Measurements from ENCODE around the gene FHIP1A. TPM values are rescaled to one million over a fixed set of nuclear protein-coding genes. Genes with fewer than 3 reads are reported as not detected.

Gene FHIP1A
- total RNA-seq, 2 donors from 2014 or later = 31.5 to 33.4 TPM

- Histone ChIP-seq H3K36me3 (no peaks in the 10 kb centered on the region), H3K4me1 (no peaks in the 10 kb centered on the region), H3K4me3 (peak overlapping the region; percentile 55), H3K9me3 (no peaks in the 10 kb centered on the region), H3K27me3 (no peaks in the 10 kb centered on the region), H3K27ac (peak overlapping the region; percentile 83), H3K9ac (ENCODE audit: low read depth in 2 of 2, low read length in 2 of 2) (peak overlapping the region; percentile 77 to 82)
- intact Hi-C loops (cut with DNase I) = no loop called here
- peak; percentile 77 for DNase-seq
- TF ChIP-seq CTCF (IDR thresholded peaks at IDR 0.05) = no peak
Observed at GRCh38 chr4:151409470-151410313, 716 bp downstream of the FHIP1A start.

- DNase-seq = no peak
- no peak overlapping the region for H3K4me3 ChIP-seq
- H3K9ac ChIP-seq (ENCODE audit: low read depth in 2 of 2, low read length in 2 of 2) = no peak overlapping the region
- H3K9me3 ChIP-seq = no peaks in the 10 kb centered on the region
- H3K4me1 ChIP-seq = no peaks in the 10 kb centered on the region
- intact Hi-C loops (cut with DNase I) = no loop called here
- H3K27me3 ChIP-seq = no peaks in the 10 kb centered on the region
- H3K27ac ChIP-seq = no peak overlapping the region
- no peaks in the 10 kb centered on the region for H3K36me3 ChIP-seq
- no peak for TF ChIP-seq CTCF (IDR thresholded peaks at IDR 0.05)
Observed at GRCh38 chr4:151415978-151416377, 7.0 kb downstream of the FHIP1A start.

DNA sequence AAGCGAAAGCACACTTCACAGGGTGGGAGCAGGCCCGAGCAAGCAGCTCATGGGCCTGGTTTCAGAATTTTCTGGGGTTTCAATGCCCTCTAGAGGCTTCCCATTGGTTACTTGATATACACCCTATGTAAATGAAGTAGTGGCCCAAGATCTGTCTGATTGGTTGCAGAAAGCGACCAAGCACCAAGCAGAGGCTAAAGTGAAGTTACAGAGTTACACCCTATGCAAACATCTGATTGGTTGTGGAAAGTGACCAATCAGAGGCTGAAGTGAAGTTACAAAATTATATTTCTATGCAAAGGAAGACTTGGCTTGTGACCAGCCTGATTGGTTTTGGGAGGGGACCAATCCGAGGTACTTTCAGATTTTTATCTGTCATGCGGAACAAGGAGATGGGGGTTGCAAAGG, 8.2 kb downstream of the FHIP1A start:
- intact Hi-C loops (cut with DNase I) = no loop called here
- no peaks in the 10 kb centered on the region for H3K27me3 ChIP-seq
- no peak overlapping the region for H3K4me3 ChIP-seq
- H3K4me1 ChIP-seq = no peaks in the 10 kb centered on the region
- no peak for DNase-seq
- no peak overlapping the region for H3K27ac ChIP-seq
- H3K9ac ChIP-seq (ENCODE audit: low read depth in 2 of 2, low read length in 2 of 2) = no peak overlapping the region
- no peak for TF ChIP-seq CTCF (IDR thresholded peaks at IDR 0.05)
- H3K9me3 ChIP-seq = no peaks in the 10 kb centered on the region
- H3K36me3 ChIP-seq = no peaks in the 10 kb centered on the region

DNA sequence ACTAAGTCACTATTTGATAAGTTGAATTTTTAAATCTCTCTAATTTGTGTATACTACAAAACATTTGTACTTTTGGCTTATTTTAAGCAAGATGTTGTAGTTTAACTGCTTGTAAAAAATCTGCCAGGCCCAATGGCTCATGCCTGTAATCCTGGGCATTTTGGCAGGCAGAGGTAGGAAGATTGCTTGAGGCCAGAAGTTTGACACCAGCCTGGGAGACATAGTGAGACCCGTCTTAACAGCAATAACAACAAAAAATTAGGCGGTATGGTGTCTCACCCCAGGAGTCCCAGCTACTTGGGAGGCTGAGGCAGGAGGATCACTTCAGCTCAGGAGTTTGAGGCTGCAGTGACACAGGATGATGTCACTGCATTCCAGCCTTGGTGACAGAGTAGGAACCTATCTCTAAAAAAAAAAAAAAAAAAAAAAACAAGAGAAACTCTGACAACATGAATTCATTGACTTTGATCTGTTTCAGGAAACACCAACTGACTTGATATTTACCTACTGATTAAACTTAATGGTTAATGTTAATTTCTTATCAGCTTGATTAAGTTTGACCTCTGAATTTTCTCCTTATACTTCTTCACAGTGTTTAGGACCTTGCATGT, 8.9 kb downstream of the FHIP1A start:
- TF ChIP-seq CTCF (IDR thresholded peaks at IDR 0.05) = no peak
- H3K4me1 ChIP-seq = no peaks in the 10 kb centered on the region
- H3K27me3 ChIP-seq = no peaks in the 10 kb centered on the region
- H3K9ac ChIP-seq (ENCODE audit: low read depth in 2 of 2, low read length in 2 of 2) = no peak overlapping the region
- H3K36me3 ChIP-seq = no peaks in the 10 kb centered on the region
- H3K9me3 ChIP-seq = no peaks in the 10 kb centered on the region
- DNase-seq = no peak
- peak overlapping the region; percentile 48 for H3K27ac ChIP-seq
- intact Hi-C loops (cut with DNase I) = no loop called here
- H3K4me3 ChIP-seq = no peak overlapping the region

- Histone ChIP-seq H3K4me3 (no peak overlapping the region), H3K27ac (peak overlapping the region; percentile 48), H3K9me3 (no peaks in the 10 kb centered on the region), H3K27me3 (no peaks in the 10 kb centered on the region), H3K36me3 (no peaks in the 10 kb centered on the region), H3K4me1 (no peaks in the 10 kb centered on the region), H3K9ac (ENCODE audit: low read depth in 2 of 2, low read length in 2 of 2) (no peak overlapping the region)
- peak; percentile 49 for DNase-seq
- intact Hi-C loops (cut with DNase I) = no loop called here
- TF ChIP-seq CTCF (IDR thresholded peaks at IDR 0.05) = no peak
Observed at GRCh38 chr4:151418385-151418784, 9.4 kb downstream of the FHIP1A start.
